Vagina (tissue), 2 donors: ENCODE data around the gene UBE2G2.

Experiments
- CTCF ChIP-seq, 3 experiments: fragments of 450-650 bp in 2 of 3; fragments of 200-600 bp in 1 of 3; sonication (generic) in 1 of 3; IDR thresholded peaks; one replicate each; pipeline ENCODE4 v1.5.1; 2017 to 2019; ENCODE audit warnings: antibody characterized with exemption in 3 of 3, mild to moderate bottlenecking in 2 of 3, moderate library complexity in 2 of 3
- POLR2A ChIP-seq, 2 donors: fragments of 450-650 bp; IDR thresholded peaks; one replicate each; pipeline ENCODE4 v1.6.1; 2017; ENCODE audit warnings: antibody characterized with exemption in 2 of 2, mild to moderate bottlenecking in 2 of 2, moderate library complexity in 2 of 2

- TF ChIP-seq POLR2A (IDR thresholded peaks at IDR 0.05) (no peak), CTCF (IDR thresholded peaks at IDR 0.05) (no peak)
These were observed 42.6 kb upstream of the UBE2G2 start for GRCh38 chr21:44844256-44844655.
